Chondrocyte (in vitro differentiated cells): Measurements from ENCODE around the gene TK1. TPM values are rescaled to one million over a fixed set of nuclear protein-coding genes. Genes with fewer than 3 reads are reported as not detected.

Experiments used
- DNase-seq: peaks from one replicate; pipeline ENCODE4 v3.0.0; 2021; ENCODE audit warnings: mixed read lengths, low spot score
- H3K27ac Mint-ChIP-seq: one replicate; pipeline ENCODE4 v1.8.0; 2021; ENCODE audit warnings: mild to moderate bottlenecking, moderate library complexity, mixed read lengths; ENCODE audit not compliant: unreplicated experiment
- H3K27me3 Mint-ChIP-seq: 2 replicates; pipeline ENCODE4 v1.8.0; 2021; ENCODE audit warnings: low read depth, mixed read lengths
- H3K36me3 Mint-ChIP-seq: 2 replicates; pipeline ENCODE4 v1.8.0; 2021; ENCODE audit warnings: low read depth, mixed read lengths
- H3K4me1 Mint-ChIP-seq: 2 replicates; pipeline ENCODE4 v1.8.0; 2021; ENCODE audit warnings: low read depth, mild to moderate bottlenecking, mixed read lengths
- H3K4me3 Mint-ChIP-seq: one replicate; pipeline ENCODE4 v1.8.0; 2021; ENCODE audit warnings: mild to moderate bottlenecking, moderate library complexity, mixed read lengths; ENCODE audit not compliant: unreplicated experiment
- H3K9me3 Mint-ChIP-seq: 2 replicates; pipeline ENCODE4 v1.8.0; 2021; ENCODE audit warnings: low read depth, mixed read lengths
- total RNA-seq: library from RNA; stranded (reverse); gene quantifications from 3 replicates; pipeline ENCODE4 v1.2.1, GENCODE V29; 2021
- TF ChIP-seq, protein P1 (sequence below): fragments of 200-600 bp; sonication (generic); IDR thresholded peaks from 2 replicates; pipeline ENCODE4 v1.5.0; 2021; ENCODE audit warnings: antibody characterized with exemption, mild to moderate bottlenecking, moderate library complexity

The TK1 gene
- total RNA-seq, 1 donor from 2014 or later = 21.1 TPM

DNA sequence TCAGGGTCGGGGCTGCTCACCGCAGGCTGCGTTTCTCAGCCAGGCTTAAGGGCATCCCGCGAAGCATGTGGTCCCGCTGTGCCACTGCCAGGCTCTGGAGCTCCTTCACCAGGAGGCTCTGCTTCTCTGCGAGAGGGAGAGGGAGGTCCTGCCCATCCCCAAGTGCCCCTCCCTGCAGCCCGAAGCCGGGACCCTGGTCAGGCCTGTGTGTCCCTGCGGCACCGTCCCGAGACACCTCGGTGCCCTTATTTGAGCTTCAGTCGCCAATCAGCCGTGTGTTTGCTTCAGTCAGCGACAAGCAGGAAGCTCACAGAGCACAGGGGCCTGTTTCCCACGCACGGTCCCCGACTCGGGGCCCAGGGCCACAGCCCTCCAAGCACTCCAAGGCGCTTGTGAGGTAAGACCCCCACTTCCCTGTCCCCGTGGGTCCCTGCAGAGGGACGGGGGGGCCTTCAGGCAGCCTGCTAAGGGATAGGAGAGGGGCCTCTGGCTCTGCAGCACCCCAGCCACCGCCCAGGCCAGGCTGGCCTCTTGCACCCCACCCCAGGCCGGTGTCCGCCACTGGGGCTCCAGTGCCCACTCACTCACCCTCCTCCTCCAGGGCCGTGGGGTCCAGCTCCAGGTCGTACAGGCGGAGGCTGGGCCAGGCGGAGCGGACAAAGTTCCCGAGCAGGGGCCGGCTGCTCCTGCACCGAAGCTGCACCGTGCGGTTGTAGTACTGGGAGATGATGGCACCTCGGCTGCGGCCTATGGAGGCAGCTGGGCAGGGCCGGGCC, 61.5 kb downstream of the TK1 start:
- no peak overlapping the region for H3K4me3 Mint-ChIP-seq

DNA sequence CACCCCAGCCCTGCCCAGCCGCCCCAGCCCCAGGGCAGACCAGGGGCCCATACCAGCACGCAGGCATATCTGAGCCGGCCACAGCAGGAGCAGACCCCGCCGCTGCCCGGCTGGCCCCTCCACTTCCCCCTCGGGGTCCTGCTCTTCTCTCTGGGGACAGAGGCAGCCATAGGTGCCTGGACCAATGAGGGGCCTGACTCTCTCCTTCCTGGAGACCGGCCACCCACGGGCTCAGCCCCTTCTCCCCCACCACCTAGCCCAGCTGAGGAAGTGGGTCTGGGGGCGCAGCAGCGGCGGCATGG, 62.1 kb downstream of the TK1 start:
- TF ChIP-seq, protein P1, sequence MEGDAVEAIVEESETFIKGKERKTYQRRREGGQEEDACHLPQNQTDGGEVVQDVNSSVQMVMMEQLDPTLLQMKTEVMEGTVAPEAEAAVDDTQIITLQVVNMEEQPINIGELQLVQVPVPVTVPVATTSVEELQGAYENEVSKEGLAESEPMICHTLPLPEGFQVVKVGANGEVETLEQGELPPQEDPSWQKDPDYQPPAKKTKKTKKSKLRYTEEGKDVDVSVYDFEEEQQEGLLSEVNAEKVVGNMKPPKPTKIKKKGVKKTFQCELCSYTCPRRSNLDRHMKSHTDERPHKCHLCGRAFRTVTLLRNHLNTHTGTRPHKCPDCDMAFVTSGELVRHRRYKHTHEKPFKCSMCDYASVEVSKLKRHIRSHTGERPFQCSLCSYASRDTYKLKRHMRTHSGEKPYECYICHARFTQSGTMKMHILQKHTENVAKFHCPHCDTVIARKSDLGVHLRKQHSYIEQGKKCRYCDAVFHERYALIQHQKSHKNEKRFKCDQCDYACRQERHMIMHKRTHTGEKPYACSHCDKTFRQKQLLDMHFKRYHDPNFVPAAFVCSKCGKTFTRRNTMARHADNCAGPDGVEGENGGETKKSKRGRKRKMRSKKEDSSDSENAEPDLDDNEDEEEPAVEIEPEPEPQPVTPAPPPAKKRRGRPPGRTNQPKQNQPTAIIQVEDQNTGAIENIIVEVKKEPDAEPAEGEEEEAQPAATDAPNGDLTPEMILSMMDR = no peak
- H3K27me3 Mint-ChIP-seq = no peaks in the 10 kb centered on the region
- H3K4me3 Mint-ChIP-seq = no peak overlapping the region
- peaks cover 12% of the 10 kb centered on the region for H3K4me1 Mint-ChIP-seq
- no peaks in the 10 kb centered on the region for H3K9me3 Mint-ChIP-seq
- peaks cover 2% of the 10 kb centered on the region for H3K36me3 Mint-ChIP-seq
- no peak overlapping the region for H3K27ac Mint-ChIP-seq
- DNase-seq = no peak

More for the DNA sequence above, 61.5 kb downstream of the TK1 start:
- H3K36me3 Mint-ChIP-seq = peaks cover 2% of the 10 kb centered on the region
- TF ChIP-seq, protein P1 = no peak
- H3K27me3 Mint-ChIP-seq = no peaks in the 10 kb centered on the region
- no peaks in the 10 kb centered on the region for H3K9me3 Mint-ChIP-seq
- DNase-seq = no peak
- no peak overlapping the region for H3K27ac Mint-ChIP-seq
- peaks cover 12% of the 10 kb centered on the region for H3K4me1 Mint-ChIP-seq

Other genes with a start within 250 kb of the TK1 start
- gene TNRC6C, start 228.3 kb downstream of the TK1 start, total RNA-seq = 16.8 to 23.9 TPM (median 19.8 TPM) in 3 replicates
- gene TMC6, start 58.3 kb downstream of the TK1 start, total RNA-seq = 12.4 to 19.6 TPM (median 17.5 TPM) in 3 replicates
- gene TMC8, start 56.3 kb downstream of the TK1 start, total RNA-seq = 0.40 to 0.97 TPM in 2 of 3 replicates, not detected in the other
- not detected in 3 replicates for gene C17orf99, start 40.7 kb downstream of the TK1 start, total RNA-seq
- gene SYNGR2, start 18.5 kb downstream of the TK1 start, total RNA-seq = 35.1 to 57.6 TPM (median 52.3 TPM) in 3 replicates
- gene AFMID, start 310 bp upstream of the TK1 start, total RNA-seq = 25.5 to 31.7 TPM (median 28.3 TPM) in 3 replicates
- 10.2 to 11.6 TPM (median 10.9 TPM) in 3 replicates for gene BIRC5, start 27.2 kb upstream of the TK1 start, total RNA-seq
- gene TMEM235, start 44.6 kb upstream of the TK1 start, total RNA-seq = not detected in 3 replicates
- gene SOCS3, start 173.0 kb upstream of the TK1 start, total RNA-seq = 13.6 to 26.2 TPM (median 14.4 TPM) in 3 replicates
- gene PGS1, start 191.6 kb upstream of the TK1 start, total RNA-seq = 22.1 to 30.4 TPM (median 22.7 TPM) in 3 replicates